ENCODE measurements around the gene NOSTRIN.

Gene NOSTRIN

GRCh38 chr2:168784993-168785392 is 17.4 kb upstream of the NOSTRIN start:
- Histone ChIP-seq H3K4me3 (ENCODE audit: low read depth, low read length) (no peak overlapping the region), H3K36me3 (ENCODE audit: control insufficient read depth in 2 of 2, insufficient read depth in 1 of 2, low read length in 2 of 2) (no peaks in the 10 kb centered on the region), H3K27ac (ENCODE audit: extremely low read depth, low read depth, low read length) (no peak overlapping the region), H3K9me3 (ENCODE audit: control insufficient read depth, insufficient read depth, low read depth, low read length) (no peaks in the 10 kb centered on the region), H3K4me1 (ENCODE audit: control insufficient read depth, insufficient read depth, low read length) (no peaks in the 10 kb centered on the region)
- POLR2A ChIA-PET = interaction anchor here (0.5 kb wide), 1 partner anchor 25 kb away, joined by 3 read pairs; no protein-coding TSS in a partner anchor
- no peak for TF ChIP-seq ZNF629 (tag by site-specific recombination; IDR thresholded peaks at IDR 0.05)
- TF ChIP-seq SETDB1 (IDR thresholded peaks at IDR 0.05; ENCODE audit: insufficient read length, low read length) = no peak
- TF ChIP-seq ZNF239 (tag by site-specific recombination; IDR thresholded peaks at IDR 0.05) = no peak
- no peak for TF ChIP-seq ZNF426 (tag by site-specific recombination; IDR thresholded peaks at IDR 0.05)
- no peak for TF ChIP-seq ZNF433 (tag by site-specific recombination; IDR thresholded peaks at IDR 0.05; ENCODE audit: low read depth)
- no peak for TF ChIP-seq EGR2 (tag by site-specific recombination; IDR thresholded peaks at IDR 0.05; ENCODE audit: low read depth)
- TF ChIP-seq ZNF529 (tag by site-specific recombination; IDR thresholded peaks at IDR 0.05; ENCODE audit: insufficient replicate concordance) = no peak
- no peak for TF ChIP-seq ZEB2 (tag by site-specific recombination; IDR thresholded peaks at IDR 0.05)
- TF ChIP-seq MEIS1 (CRISPR knock-in tag; IDR thresholded peaks at IDR 0.05; ENCODE audit: borderline replicate concordance) = no peak
- TF ChIP-seq PRDM4 (tag by site-specific recombination; IDR thresholded peaks at IDR 0.05) = no peak
- no peak for TF ChIP-seq ZFP3 (tag by site-specific recombination; IDR thresholded peaks at IDR 0.05; ENCODE audit: low read depth)
- TF ChIP-seq ZNF654 (tag by site-specific recombination; IDR thresholded peaks at IDR 0.05; ENCODE audit: low read depth) = no peak
- TF ChIP-seq ZNF202 (tag by site-specific recombination; IDR thresholded peaks at IDR 0.05; ENCODE audit: borderline replicate concordance) = no peak
- TF ChIP-seq SCRT1 (tag by site-specific recombination; IDR thresholded peaks at IDR 0.05; ENCODE audit: borderline replicate concordance) = no peak
- TF ChIP-seq ZNF600 (tag by site-specific recombination; IDR thresholded peaks at IDR 0.05) = no peak
- no peak for TF ChIP-seq ZNF571 (tag by site-specific recombination; IDR thresholded peaks at IDR 0.05)
- TF ChIP-seq GLIS1 (tag by site-specific recombination; IDR thresholded peaks at IDR 0.05) = no peak
- no peak for TF ChIP-seq ZNF140 (tag by site-specific recombination; IDR thresholded peaks at IDR 0.05)
- no peak for TF ChIP-seq SP2 (tag by site-specific recombination; IDR thresholded peaks at IDR 0.05)
- CTCF ChIA-PET = interaction anchor here (1.3 kb wide), 1 partner anchor 11 kb away, joined by 4 read pairs; no protein-coding TSS in a partner anchor

- Histone ChIP-seq H3K27ac (ENCODE audit: extremely low read depth, low read depth, low read length) (no peak overlapping the region), H3K4me3 (ENCODE audit: low read depth, low read length) (no peak overlapping the region), H3K9me3 (ENCODE audit: control insufficient read depth, insufficient read depth, low read depth, low read length) (no peaks in the 10 kb centered on the region), H3K36me3 (ENCODE audit: control insufficient read depth in 2 of 2, insufficient read depth in 1 of 2, low read length in 2 of 2) (no peaks in the 10 kb centered on the region), H3K4me1 (ENCODE audit: control insufficient read depth, insufficient read depth, low read length) (no peaks in the 10 kb centered on the region)
- TF ChIP-seq REST (tag by site-specific recombination; IDR thresholded peaks at IDR 0.05) = no peak
- no peak for TF ChIP-seq ATF2 (tag by site-specific recombination; IDR thresholded peaks at IDR 0.05; ENCODE audit: low read depth)
- no peak for TF ChIP-seq EGR2 (tag by site-specific recombination; IDR thresholded peaks at IDR 0.05; ENCODE audit: low read depth)
- no peak for TF ChIP-seq ZNF184 (tag by site-specific recombination; IDR thresholded peaks at IDR 0.05)
- no peak for TF ChIP-seq ZNF148 (tag by site-specific recombination; IDR thresholded peaks at IDR 0.05; ENCODE audit: borderline replicate concordance)
- no peak for TF ChIP-seq ZNF626 (tag by site-specific recombination; IDR thresholded peaks at IDR 0.05)
- no peak for TF ChIP-seq ZNF266 (tag by site-specific recombination; IDR thresholded peaks at IDR 0.05; ENCODE audit: low read depth)
- TF ChIP-seq SP7 (tag by site-specific recombination; IDR thresholded peaks at IDR 0.05) = no peak
- ChIA-PET CTCF (interaction anchor here (0.6 to 0.7 kb wide), 4 partner anchors 16 to 651 kb away, joined by 3 to 6 read pairs (median 3); no protein-coding TSS in a partner anchor), POLR2A (interaction anchor here (0.7 kb wide), 1 partner anchor 92 kb away, joined by 3 read pairs; no protein-coding TSS in a partner anchor)
Observed at GRCh38 chr2:168787098-168787781, 15.2 kb upstream of the NOSTRIN start.

Data from HEK293 (cell line).